SH-SY5Y (cell line): Measurements from ENCODE around the gene LRIG2.
A peak's percentile ranks its signal among the peaks of the same experiment; 100 is the strongest.

Experiments
- GATA2 ChIP-seq: IDR thresholded peaks from 2 replicates; pipeline ENCODE4 v1.6.1; 2011; ENCODE audit warnings: mild to moderate bottlenecking, low read depth, low read length
- GATA3 ChIP-seq: IDR thresholded peaks from 2 replicates; pipeline ENCODE4 v1.6.1; 2011; ENCODE audit warnings: low read depth, mild to moderate bottlenecking, low read length, moderate library complexity

LRIG2 gene

GRCh38 chr1:113072757-113073478 lies at the start of gene LRIG2:
Gene LRIG2 (plus strand): TSS chr1:113073198. CDS start chr1:113073407, 209 bp downstream.
- 0 out of 2 replicates have a peak, but pooled peaks have one; percentile 11 for TF ChIP-seq GATA2
- no peak for TF ChIP-seq GATA3

GRCh38 chr1:113027007-113027406 lies 46.0 kb upstream of the LRIG2 start:
- no peak for TF ChIP-seq GATA2
- TF ChIP-seq GATA3: no peak

GRCh38 chr1:113027449-113027848 lies 45.5 kb upstream of the LRIG2 start:
- no peak for TF ChIP-seq GATA3
- no peak for TF ChIP-seq GATA2

GRCh38 chr1:113029822-113030221 lies 43.2 kb upstream of the LRIG2 start:
- no peak for TF ChIP-seq GATA2
- no peak for TF ChIP-seq GATA3

- no peak for TF ChIP-seq GATA3
- no peak for TF ChIP-seq GATA2
Observed at GRCh38 chr1:113031171-113031933, 41.6 kb upstream of the LRIG2 start.

- no peak for TF ChIP-seq GATA3
- TF ChIP-seq GATA2: no peak
Observed at GRCh38 chr1:113035086-113035485, 37.9 kb upstream of the LRIG2 start.

GRCh38 chr1:113036639-113037321 lies 36.2 kb upstream of the LRIG2 start:
- TF ChIP-seq GATA2: no peak

- TF ChIP-seq GATA2: peak; percentile 85
- peak; percentile 58 for TF ChIP-seq GATA3
Observed at GRCh38 chr1:113040041-113040440, 33.0 kb upstream of the LRIG2 start.

GRCh38 chr1:113040718-113041412 lies 32.1 kb upstream of the LRIG2 start:
- peak; percentile 86 for TF ChIP-seq GATA3
- TF ChIP-seq GATA2: peak; percentile 68; the same call in 1 of the 2 replicates

GRCh38 chr1:113041569-113042284 lies 31.3 kb upstream of the LRIG2 start:
- TF ChIP-seq GATA3 (no peak), GATA2 (no peak)

- TF ChIP-seq GATA2 (no peak), GATA3 (no peak)
Observed at GRCh38 chr1:113042285-113043143, 30.5 kb upstream of the LRIG2 start.

GRCh38 chr1:113046569-113046968 lies 26.4 kb upstream of the LRIG2 start:
- no peak for TF ChIP-seq GATA3
- TF ChIP-seq GATA2: no peak
